GM18520 (cell line): Measurements from ENCODE around the gene DBF4B.
A peak's percentile ranks its signal among the peaks of the same experiment; 100 is the strongest.

ENCODE experiments used
- ATAC-seq: cut with Tn5 transposase; IDR thresholded peaks from one replicate; pipeline ENCODE4 v1.9.1; 2021; ENCODE audit not compliant: unreplicated experiment

DBF4B gene

GRCh38 chr17:44759086-44759915 is 50.8 kb downstream of the DBF4B start:
- ATAC-seq: no peak

GRCh38 chr17:44759916-44760243 is 51.4 kb downstream of the DBF4B start:
- ATAC-seq: no peak

GRCh38 chr17:44760474-44761308 is 52.2 kb downstream of the DBF4B start:
- no peak for ATAC-seq

- no peak for ATAC-seq
These were observed 53.7 kb downstream of the DBF4B start for GRCh38 chr17:44761932-44762810.

- ATAC-seq: no peak
These were observed 54.7 kb downstream of the DBF4B start for GRCh38 chr17:44763170-44763569.

- ATAC-seq: no peak
These were observed 57.5 kb downstream of the DBF4B start for GRCh38 chr17:44765965-44766364.

GRCh38 chr17:44766409-44767038 is 58.1 kb downstream of the DBF4B start:
- no peak for ATAC-seq

- no peak for ATAC-seq
These were observed 59.0 kb downstream of the DBF4B start for GRCh38 chr17:44767493-44767892.

- no peak for ATAC-seq
These were observed 60.2 kb downstream of the DBF4B start for GRCh38 chr17:44768505-44769142.

- ATAC-seq: no peak
These were observed 60.8 kb downstream of the DBF4B start for GRCh38 chr17:44769230-44769629.

- ATAC-seq: no peak
These were observed 61.2 kb downstream of the DBF4B start for GRCh38 chr17:44769647-44770084.

GRCh38 chr17:44770166-44770925 is 61.9 kb downstream of the DBF4B start:
- ATAC-seq: no peak

- no peak for ATAC-seq
These were observed 64.0 kb downstream of the DBF4B start for GRCh38 chr17:44772308-44773045.

GRCh38 chr17:44773140-44773539 is 64.7 kb downstream of the DBF4B start:
- no peak for ATAC-seq

GRCh38 chr17:44774271-44775135 is 66.0 kb downstream of the DBF4B start:
- ATAC-seq: peak; percentile 33

- ATAC-seq: peak; percentile 81
These were observed 66.8 kb downstream of the DBF4B start for GRCh38 chr17:44775136-44775837.
